ENCODE data around the gene KIR2DL3. TPM values are rescaled to one million over a fixed set of nuclear protein-coding genes. Genes with fewer than 3 reads are reported as not detected.
"Not testable (repeated sequence)": the region's sequence is repeated elsewhere in the genome, so short reads cannot be mapped to it uniquely, and the experiment has no call there.

Gene KIR2DL3
- total RNA-seq, 2 donors from 2014 or later = not detected

- Histone ChIP-seq H3K36me3 (ENCODE audit: control insufficient read depth, insufficient read depth, low read length) (no peaks in the 10 kb centered on the region), H3K9me3 (ENCODE audit: control insufficient read depth, low read length) (peaks cover 29% of the 10 kb centered on the region), H3K27me3 (ENCODE audit: control insufficient read depth, insufficient read depth, low read length, poor library complexity, severe bottlenecking) (no peaks in the 10 kb centered on the region), H3K9ac (ENCODE audit: extremely low read depth, low read length, poor library complexity, severe bottlenecking) (no peak overlapping the region), H3K4me1 (ENCODE audit: control insufficient read depth, insufficient read depth, low read length) (no peaks in the 10 kb centered on the region), H3K27ac (ENCODE audit: low read depth, low read length) (no peak overlapping the region), H3K4me3 (ENCODE audit: low read length) (no peak overlapping the region)
- Mint-ChIP-seq H3K4me1 (no peaks in the 10 kb centered on the region), H3K27me3 (ENCODE audit: insufficient read depth) (no peaks in the 10 kb centered on the region), H3K4me3 (no peak overlapping the region), H3K9me3 (peaks cover 95% of the 10 kb centered on the region), H3K27ac (no peak overlapping the region), H3K36me3 (ENCODE audit: low read depth) (peaks cover 5% of the 10 kb centered on the region)
- no peak for DNase-seq
- no peak for TF ChIP-seq CTCF (conservative IDR thresholded peaks at IDR 0.05)
- 88% methylated on average over 1 of the region's 1 CpG; no CpG with 5 or more reads in 1 of the 2 experiments for WGBS, 2 experiments (ENCODE audit: insufficient coverage in 1 of 2, insufficient read length in 1 of 2)
Observed at GRCh38 chr19:54738715-54739114, 402 bp downstream of the KIR2DL3 start.

GRCh38 chr19:54739587-54740497 lies 1.5 kb downstream of the KIR2DL3 start:
- no peaks in the 10 kb centered on the region for H3K4me1 ChIP-seq (ENCODE audit: control insufficient read depth, insufficient read depth, low read length)
- H3K4me1 Mint-ChIP-seq = no peaks in the 10 kb centered on the region
- H3K36me3 Mint-ChIP-seq (ENCODE audit: low read depth) = peaks cover 5% of the 10 kb centered on the region
- H3K27me3 ChIP-seq (ENCODE audit: control insufficient read depth, insufficient read depth, low read length, poor library complexity, severe bottlenecking) = no peaks in the 10 kb centered on the region
- H3K9ac ChIP-seq (ENCODE audit: extremely low read depth, low read length, poor library complexity, severe bottlenecking) = no peak overlapping the region
- H3K4me3 Mint-ChIP-seq = no peak overlapping the region
- H3K9me3 ChIP-seq (ENCODE audit: control insufficient read depth, low read length) = peaks cover 24% of the 10 kb centered on the region
- no peaks in the 10 kb centered on the region for H3K27me3 Mint-ChIP-seq (ENCODE audit: insufficient read depth)
- no peak overlapping the region for H3K27ac ChIP-seq (ENCODE audit: low read depth, low read length)
- TF ChIP-seq CTCF (conservative IDR thresholded peaks at IDR 0.05) = no peak
- no peak for DNase-seq
- 60 to 68% methylated on average over 7 to 13 of the region's 13 CpGs for WGBS, 2 experiments (ENCODE audit: insufficient coverage in 1 of 2, insufficient read length in 1 of 2)
- no peak overlapping the region for H3K27ac Mint-ChIP-seq
- no peaks in the 10 kb centered on the region for H3K36me3 ChIP-seq (ENCODE audit: control insufficient read depth, insufficient read depth, low read length)
- no peak overlapping the region for H3K4me3 ChIP-seq (ENCODE audit: low read length)
- peaks cover 93% of the 10 kb centered on the region for H3K9me3 Mint-ChIP-seq

GRCh38 chr19:54741950-54742349 lies 3.6 kb downstream of the KIR2DL3 start:
- H3K27me3 Mint-ChIP-seq (ENCODE audit: insufficient read depth); H3K4me1 ChIP-seq (ENCODE audit: control insufficient read depth, insufficient read depth, low read length); H3K27ac ChIP-seq (ENCODE audit: low read depth, low read length); H3K9ac ChIP-seq (ENCODE audit: extremely low read depth, low read length, poor library complexity, severe bottlenecking); H3K4me3 ChIP-seq (ENCODE audit: low read length); H3K4me1 Mint-ChIP-seq; H3K27me3 ChIP-seq (ENCODE audit: control insufficient read depth, insufficient read depth, low read length, poor library complexity, severe bottlenecking); DNase-seq; H3K27ac Mint-ChIP-seq; H3K4me3 Mint-ChIP-seq; H3K36me3 ChIP-seq (ENCODE audit: control insufficient read depth, insufficient read depth, low read length); H3K36me3 Mint-ChIP-seq (ENCODE audit: low read depth): not testable (repeated sequence)
- H3K9me3 Mint-ChIP-seq = peaks cover 89% of the 10 kb centered on the region
- WGBS, 2 experiments (ENCODE audit: insufficient coverage in 1 of 2, insufficient read length in 1 of 2) = 53 to 58% methylated on average over 5 of the region's 5 CpGs
- peaks cover 24% of the 10 kb centered on the region for H3K9me3 ChIP-seq (ENCODE audit: control insufficient read depth, low read length)

GRCh38 chr19:54744080-54744479 lies 5.8 kb downstream of the KIR2DL3 start:
- peaks cover 87% of the 10 kb centered on the region for H3K9me3 Mint-ChIP-seq
- peaks cover 13% of the 10 kb centered on the region for H3K9me3 ChIP-seq (ENCODE audit: control insufficient read depth, low read length)
- not testable (repeated sequence) for H3K4me1 ChIP-seq (ENCODE audit: control insufficient read depth, insufficient read depth, low read length); H3K4me1 Mint-ChIP-seq; DNase-seq; H3K4me3 ChIP-seq (ENCODE audit: low read length); H3K27ac Mint-ChIP-seq; H3K27me3 Mint-ChIP-seq (ENCODE audit: insufficient read depth); H3K27ac ChIP-seq (ENCODE audit: low read depth, low read length); H3K36me3 Mint-ChIP-seq (ENCODE audit: low read depth); H3K27me3 ChIP-seq (ENCODE audit: control insufficient read depth, insufficient read depth, low read length, poor library complexity, severe bottlenecking); H3K9ac ChIP-seq (ENCODE audit: extremely low read depth, low read length, poor library complexity, severe bottlenecking); H3K36me3 ChIP-seq (ENCODE audit: control insufficient read depth, insufficient read depth, low read length); H3K4me3 Mint-ChIP-seq
- 20 to 73% methylated on average over 1 to 5 of the region's 5 CpGs for WGBS, 2 experiments (ENCODE audit: insufficient coverage in 1 of 2, insufficient read length in 1 of 2)

- H3K27me3 ChIP-seq (ENCODE audit: control insufficient read depth, insufficient read depth, low read length, poor library complexity, severe bottlenecking); H3K4me3 Mint-ChIP-seq; H3K36me3 Mint-ChIP-seq (ENCODE audit: low read depth); H3K27me3 Mint-ChIP-seq (ENCODE audit: insufficient read depth); H3K27ac Mint-ChIP-seq; H3K9me3 ChIP-seq (ENCODE audit: control insufficient read depth, low read length); H3K4me1 Mint-ChIP-seq; H3K4me1 ChIP-seq (ENCODE audit: control insufficient read depth, insufficient read depth, low read length); DNase-seq; H3K27ac ChIP-seq (ENCODE audit: low read depth, low read length); H3K9ac ChIP-seq (ENCODE audit: extremely low read depth, low read length, poor library complexity, severe bottlenecking); H3K4me3 ChIP-seq (ENCODE audit: low read length); H3K36me3 ChIP-seq (ENCODE audit: control insufficient read depth, insufficient read depth, low read length): not testable (repeated sequence)
- WGBS, 2 experiments (ENCODE audit: insufficient coverage in 1 of 2, insufficient read length in 1 of 2) = 65 to 76% methylated on average over 2 to 7 of the region's 9 CpGs
- H3K9me3 Mint-ChIP-seq = peaks cover 81% of the 10 kb centered on the region
Observed at GRCh38 chr19:54747614-54748322, 9.5 kb downstream of the KIR2DL3 start.
